OCI-LY1 (cell line): Measurements from ENCODE around the gene TNP1.

ENCODE experiments used
- H2AFZ ChIP-seq: fragments of 200-600 bp; sonication (generic), shearing (Covaris generic); 2 replicates; pipeline ENCODE4 v1.6.0; 2014; ENCODE audit warnings: antibody characterized with exemption, mild to moderate bottlenecking, low read length
- H3F3A ChIP-seq: fragments of 200-600 bp; sonication (generic), shearing (Covaris generic); 2 replicates; pipeline ENCODE4 v1.6.0; 2014; ENCODE audit warnings: mild to moderate bottlenecking, antibody characterized with exemption, low read length, moderate library complexity; ENCODE audit not compliant: insufficient read depth
- H3K27ac ChIP-seq: fragments of 200-600 bp; sonication (generic); 2 replicates; pipeline ENCODE4 v1.5.1; 2014; ENCODE audit warnings: low read length, mixed run types, mild to moderate bottlenecking, low read depth; ENCODE audit not compliant: poor library complexity, severe bottlenecking
- H3K27me3 ChIP-seq: fragments of 200-600 bp; sonication (generic); 2 replicates; pipeline ENCODE4 v1.6.0; 2014; ENCODE audit warnings: antibody characterized with exemption, mild to moderate bottlenecking, low read length, moderate library complexity; ENCODE audit not compliant: insufficient read depth
- H3K36me3 ChIP-seq: fragments of 200-600 bp; sonication (generic); 2 replicates; pipeline ENCODE4 v1.6.1; 2014; ENCODE audit warnings: mild to moderate bottlenecking, antibody characterized with exemption, low read length, moderate library complexity, mixed read lengths; ENCODE audit not compliant: insufficient read depth
- H3K4me1 ChIP-seq: fragments of 200-600 bp; sonication (generic); 2 replicates; pipeline ENCODE4 v1.5.1; 2014; ENCODE audit warnings: mild to moderate bottlenecking, low read length, moderate library complexity; ENCODE audit not compliant: insufficient read depth, severe bottlenecking
- H3K4me2 ChIP-seq: fragments of 200-600 bp; sonication (generic), shearing (Covaris generic); 2 replicates; pipeline ENCODE4 v1.6.1; 2014; ENCODE audit warnings: low read length
- H3K4me3 ChIP-seq: fragments of 200-600 bp; sonication (generic); 2 replicates; pipeline ENCODE4 v1.5.1; 2014; ENCODE audit warnings: low read length, low read depth, mild to moderate bottlenecking, mixed read lengths; ENCODE audit not compliant: poor library complexity, severe bottlenecking
- H3K79me2 ChIP-seq: fragments of 200-600 bp; shearing (Covaris generic); 2 replicates; pipeline ENCODE4 v1.6.1; 2016; ENCODE audit warnings: mixed run types, low read length, mixed read lengths; ENCODE audit not compliant: insufficient read depth
- H3K9ac ChIP-seq: fragments of 200-600 bp; sonication (generic), shearing (Covaris generic); 2 replicates; pipeline ENCODE4 v1.6.1; 2014; ENCODE audit warnings: mild to moderate bottlenecking, low read length, mixed read lengths
- H3K9me2 ChIP-seq: fragments of 200-600 bp; sonication (generic), shearing (Covaris generic); 2 replicates; pipeline ENCODE4 v1.6.1; 2014; ENCODE audit warnings: low read depth, mild to moderate bottlenecking, low read length, mixed read lengths
- H3K9me3 ChIP-seq: fragments of 200-600 bp; shearing (Covaris generic); 2 replicates; pipeline ENCODE4 v1.6.1; 2014; ENCODE audit warnings: low read length, mixed read lengths
- H4K20me1 ChIP-seq: fragments of 200-600 bp; sonication (generic), shearing (Covaris generic); 2 replicates; pipeline ENCODE4 v1.6.0; 2016; ENCODE audit warnings: mild to moderate bottlenecking, low read length; ENCODE audit not compliant: insufficient read depth
- CTCF ChIP-seq: fragments of 200-600 bp; sonication (generic), shearing (Covaris generic); IDR thresholded peaks from 2 replicates; pipeline ENCODE4 v1.5.1; 2017; ENCODE audit warnings: mild to moderate bottlenecking, antibody characterized with exemption, low read length, moderate library complexity, mixed read lengths
- EZH2 ChIP-seq: fragments of 200-600 bp; sonication (generic), shearing (Covaris generic); IDR thresholded peaks from 2 replicates; pipeline ENCODE4 v1.8.0; 2017; ENCODE audit warnings: borderline replicate concordance, mixed run types, mild to moderate bottlenecking, antibody characterized with exemption, low read length, moderate library complexity, mixed read lengths

Gene TNP1

GRCh38 chr2:216872624-216873023 lies 12.8 kb upstream of the TNP1 start:
- H3K36me3 ChIP-seq = no peaks in the 10 kb centered on the region
- H3K27me3 ChIP-seq = no peaks in the 10 kb centered on the region
- TF ChIP-seq CTCF (no peak), EZH2 (no peak)
- H3K27ac ChIP-seq = no peak overlapping the region
- H3K4me2 ChIP-seq = no peak overlapping the region
- H3K9me3 ChIP-seq = no peaks in the 10 kb centered on the region
- no peak overlapping the region for H3K9ac ChIP-seq
- no peaks in the 10 kb centered on the region for H3K79me2 ChIP-seq
- H3K4me3 ChIP-seq = no peak overlapping the region
- no peak overlapping the region for H2AFZ ChIP-seq
- H3K9me2 ChIP-seq = no peaks in the 10 kb centered on the region
- no peaks in the 10 kb centered on the region for H4K20me1 ChIP-seq
- no peaks in the 10 kb centered on the region for H3K4me1 ChIP-seq
- no peaks in the 10 kb centered on the region for H3F3A ChIP-seq

GRCh38 chr2:216872040-216872439 lies 12.2 kb upstream of the TNP1 start:
- Histone ChIP-seq H3F3A (no peaks in the 10 kb centered on the region), H4K20me1 (no peaks in the 10 kb centered on the region), H2AFZ (no peak overlapping the region), H3K9ac (no peak overlapping the region), H3K79me2 (no peaks in the 10 kb centered on the region), H3K27me3 (no peaks in the 10 kb centered on the region), H3K36me3 (no peaks in the 10 kb centered on the region), H3K9me2 (no peaks in the 10 kb centered on the region), H3K27ac (no peak overlapping the region), H3K4me1 (no peaks in the 10 kb centered on the region), H3K9me3 (no peaks in the 10 kb centered on the region), H3K4me3 (no peak overlapping the region), H3K4me2 (no peak overlapping the region)
- TF ChIP-seq EZH2 = no peak
- TF ChIP-seq CTCF = no peak

- no peak overlapping the region for H3K9ac ChIP-seq
- TF ChIP-seq EZH2 = no peak
- no peak for TF ChIP-seq CTCF
These were observed 11.6 kb upstream of the TNP1 start for GRCh38 chr2:216871333-216871934.

More at GRCh38 chr2:216871333-216871934, 11.6 kb upstream of the TNP1 start:
- Histone ChIP-seq H3K79me2 (no peaks in the 10 kb centered on the region), H3K27ac (no peak overlapping the region), H3K4me2 (no peak overlapping the region), H3K9me2 (no peaks in the 10 kb centered on the region), H3K36me3 (no peaks in the 10 kb centered on the region), H3F3A (no peaks in the 10 kb centered on the region), H3K4me1 (no peaks in the 10 kb centered on the region), H4K20me1 (no peaks in the 10 kb centered on the region), H2AFZ (no peak overlapping the region), H3K27me3 (no peaks in the 10 kb centered on the region), H3K4me3 (no peak overlapping the region), H3K9me3 (no peaks in the 10 kb centered on the region)
